Fibroblast of gingiva (primary cell): ENCODE data around the gene C21orf58.

ENCODE experiments used
- DNase-seq: peaks from one replicate; pipeline ENCODE4 v3.0.0-alpha.2; 2011; ENCODE audit warnings: low read depth

Gene C21orf58

DNA sequence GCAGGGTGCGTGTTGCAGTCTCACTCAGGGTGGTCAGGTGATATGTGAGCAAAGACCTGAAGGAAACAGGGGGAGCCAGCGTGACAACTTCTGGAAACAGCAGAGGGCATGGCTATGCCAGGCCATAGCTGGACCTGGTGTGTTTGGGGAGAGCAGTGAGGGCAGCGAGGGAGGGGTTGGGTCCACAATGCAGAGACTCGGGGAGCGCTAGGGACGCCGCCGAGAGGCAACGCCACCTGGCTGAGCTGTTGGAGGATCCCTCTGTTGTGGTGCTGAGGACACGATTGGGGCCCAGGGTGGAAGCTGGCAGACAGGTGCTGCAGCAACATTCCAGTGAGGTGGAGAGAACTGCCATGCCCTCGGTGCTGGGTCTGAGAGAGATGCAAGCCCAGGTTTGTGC is 68.5 kb downstream of the C21orf58 start:
- no peak for DNase-seq

DNA sequence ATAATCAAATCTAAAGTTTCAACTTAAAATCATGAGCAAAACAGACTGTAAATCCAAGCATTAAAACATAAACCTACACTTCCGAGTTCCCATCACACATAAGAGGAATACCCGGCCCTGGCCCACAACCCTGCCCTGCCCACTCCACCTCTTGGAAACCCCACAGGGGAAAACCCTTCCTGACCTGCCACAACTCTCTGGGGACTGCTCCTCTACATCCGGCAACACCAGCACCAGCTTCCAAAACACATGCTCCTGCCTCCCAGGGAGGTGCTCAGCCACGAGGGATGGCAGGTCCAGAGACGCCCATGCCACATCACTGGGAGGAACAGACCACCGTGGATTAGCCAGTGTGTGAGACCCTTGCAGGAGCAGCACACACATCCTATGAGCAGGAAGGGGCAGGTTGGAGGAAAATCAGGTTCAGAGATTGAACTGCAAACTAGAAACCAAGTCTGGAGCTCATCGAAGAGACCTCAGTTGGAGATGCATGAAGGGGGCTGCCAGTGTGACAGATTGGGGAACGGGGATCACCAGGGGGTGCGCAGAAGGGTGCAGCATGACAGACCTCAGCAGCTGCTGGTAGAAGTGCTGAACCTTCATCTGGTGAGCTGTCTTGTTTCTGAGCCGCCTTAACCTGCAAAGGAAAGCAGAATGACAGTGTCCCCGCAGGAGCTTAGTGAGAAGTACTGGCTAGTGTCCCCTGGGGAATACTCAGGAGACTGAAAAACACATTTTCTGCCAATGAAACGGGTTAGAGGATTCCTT is 69.3 kb downstream of the C21orf58 start:
- no peak for DNase-seq

DNA sequence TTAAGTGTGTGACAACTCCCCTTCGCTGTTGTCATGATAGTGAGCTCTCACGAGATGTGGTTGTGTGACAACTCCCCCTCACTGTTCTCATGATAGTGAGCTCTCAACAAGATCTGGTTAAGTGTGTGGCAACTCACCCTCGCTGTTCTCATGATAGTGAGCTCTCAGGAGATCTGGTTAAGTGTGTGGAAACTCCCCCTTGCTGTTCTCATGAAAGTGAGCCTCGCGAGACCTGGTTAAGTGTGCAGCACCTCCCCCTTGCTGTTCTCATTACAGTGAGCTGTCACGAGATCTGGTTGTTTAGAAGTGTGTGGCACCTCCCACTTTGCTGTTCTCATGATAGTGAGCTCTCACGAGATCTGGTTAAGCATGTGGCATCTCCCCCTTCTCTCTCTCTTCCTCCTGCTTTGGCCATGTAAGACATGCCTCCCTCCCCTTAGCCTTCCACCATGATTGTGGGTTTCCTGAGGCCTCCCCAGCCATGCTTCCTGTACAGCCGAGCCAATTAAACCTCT is 70.0 kb downstream of the C21orf58 start:
- DNase-seq, result no peak

DNA sequence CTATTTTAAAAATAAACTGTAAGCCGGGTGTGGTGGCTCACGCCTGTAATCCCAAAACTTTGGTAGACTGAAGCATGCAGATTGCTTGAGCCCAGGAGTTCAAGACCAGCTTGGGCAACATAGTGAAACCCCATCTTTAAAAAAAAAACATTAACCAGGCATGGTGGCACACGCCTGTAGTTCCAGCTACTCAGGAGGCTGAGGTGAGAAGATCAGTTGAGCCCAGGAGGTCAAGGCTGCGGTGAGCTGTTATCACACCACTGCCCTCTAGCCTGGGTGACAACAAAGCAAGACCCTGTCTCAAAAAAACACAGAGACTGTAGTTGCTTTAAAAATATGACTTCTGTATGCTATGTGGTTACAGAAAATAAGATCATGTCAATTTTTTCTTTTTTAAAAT is 70.8 kb downstream of the C21orf58 start:
- no peak for DNase-seq
